ENCODE data around the gene TMEM45A. TPM values are rescaled to one million over a fixed set of nuclear protein-coding genes. Genes with fewer than 3 reads are reported as not detected.
A peak's percentile ranks its signal among the peaks of the same experiment; 100 is the strongest.
"Not testable (repeated sequence)": the region's sequence is repeated elsewhere in the genome, so short reads cannot be mapped to it uniquely, and the experiment has no call there.

TMEM45A gene
- total and polyA plus RNA-seq, 4 donors: 16.7 to 31.3 (median 21.5) TPM

- H3K27ac ChIP-seq (ENCODE audit: low read depth, low read length); DNase-seq (ENCODE audit: low read depth in 4 of 6, low spot score in 6 of 6); H3K4me1 ChIP-seq (ENCODE audit: control insufficient read depth, insufficient read depth, low read length); H3K27me3 ChIP-seq (ENCODE audit: control insufficient read depth, insufficient read depth, low read length); H3K9me3 ChIP-seq (ENCODE audit: control insufficient read depth, insufficient read depth, low read length); H3K36me3 ChIP-seq (ENCODE audit: control insufficient read depth, insufficient read depth, low read length); H3K4me3 ChIP-seq (ENCODE audit: low read depth, low read length): not testable (repeated sequence)
- 100% methylated on average over 1 of the region's 15 CpGs for WGBS (ENCODE audit: insufficient coverage)
These were observed 17.4 kb downstream of the TMEM45A start for GRCh38 chr3:100509818-100510217.

- Histone ChIP-seq H3K9me3 (ENCODE audit: control insufficient read depth, insufficient read depth, low read length) (no peaks in the 10 kb centered on the region), H3K4me3 (ENCODE audit: low read depth, low read length) (no peak overlapping the region), H3K4me1 (ENCODE audit: control insufficient read depth, insufficient read depth, low read length) (no peaks in the 10 kb centered on the region), H3K36me3 (ENCODE audit: control insufficient read depth, insufficient read depth, low read length) (no peaks in the 10 kb centered on the region), H3K27me3 (ENCODE audit: control insufficient read depth, insufficient read depth, low read length) (no peaks in the 10 kb centered on the region), H3K27ac (ENCODE audit: low read depth, low read length) (no peak overlapping the region)
- no CpG with 5 or more reads among the region's 2 CpGs for WGBS (ENCODE audit: insufficient coverage)
- DNase-seq (ENCODE audit: low read depth in 4 of 6, low spot score in 6 of 6): no peak
These were observed 23.8 kb downstream of the TMEM45A start for GRCh38 chr3:100516232-100516631.

GRCh38 chr3:100516838-100517237, 24.4 kb downstream of the TMEM45A start:
- no peak for DNase-seq (ENCODE audit: low read depth in 4 of 6, low spot score in 6 of 6)
- whole genome bisulfite sequencing (ENCODE audit: insufficient coverage): 100% methylated on average over 3 of the region's 4 CpGs
- Histone ChIP-seq H3K36me3 (ENCODE audit: control insufficient read depth, insufficient read depth, low read length) (no peaks in the 10 kb centered on the region), H3K4me1 (ENCODE audit: control insufficient read depth, insufficient read depth, low read length) (no peaks in the 10 kb centered on the region), H3K27me3 (ENCODE audit: control insufficient read depth, insufficient read depth, low read length) (no peaks in the 10 kb centered on the region), H3K9me3 (ENCODE audit: control insufficient read depth, insufficient read depth, low read length) (no peaks in the 10 kb centered on the region), H3K4me3 (ENCODE audit: low read depth, low read length) (no peak overlapping the region), H3K27ac (ENCODE audit: low read depth, low read length) (no peak overlapping the region)

GRCh38 chr3:100517276-100517675, 24.9 kb downstream of the TMEM45A start:
- Histone ChIP-seq H3K4me3 (ENCODE audit: low read depth, low read length) (no peak overlapping the region), H3K27me3 (ENCODE audit: control insufficient read depth, insufficient read depth, low read length) (no peaks in the 10 kb centered on the region), H3K36me3 (ENCODE audit: control insufficient read depth, insufficient read depth, low read length) (no peaks in the 10 kb centered on the region), H3K4me1 (ENCODE audit: control insufficient read depth, insufficient read depth, low read length) (no peaks in the 10 kb centered on the region), H3K9me3 (ENCODE audit: control insufficient read depth, insufficient read depth, low read length) (no peaks in the 10 kb centered on the region), H3K27ac (ENCODE audit: low read depth, low read length) (no peak overlapping the region)
- no peak for DNase-seq (ENCODE audit: low read depth in 4 of 6, low spot score in 6 of 6)
- 100% methylated on average over 4 of the region's 6 CpGs for WGBS (ENCODE audit: insufficient coverage)

GRCh38 chr3:100518244-100518643, 25.8 kb downstream of the TMEM45A start:
- Histone ChIP-seq H3K27ac (ENCODE audit: low read depth, low read length) (no peak overlapping the region), H3K4me3 (ENCODE audit: low read depth, low read length) (no peak overlapping the region), H3K27me3 (ENCODE audit: control insufficient read depth, insufficient read depth, low read length) (no peaks in the 10 kb centered on the region), H3K36me3 (ENCODE audit: control insufficient read depth, insufficient read depth, low read length) (no peaks in the 10 kb centered on the region), H3K4me1 (ENCODE audit: control insufficient read depth, insufficient read depth, low read length) (no peaks in the 10 kb centered on the region), H3K9me3 (ENCODE audit: control insufficient read depth, insufficient read depth, low read length) (no peaks in the 10 kb centered on the region)
- DNase-seq (ENCODE audit: low read depth in 4 of 6, low spot score in 6 of 6): no peak

GRCh38 chr3:100518983-100519382, 26.6 kb downstream of the TMEM45A start:
- no peaks in the 10 kb centered on the region for H3K27me3 ChIP-seq (ENCODE audit: control insufficient read depth, insufficient read depth, low read length)
- no peaks in the 10 kb centered on the region for H3K4me1 ChIP-seq (ENCODE audit: control insufficient read depth, insufficient read depth, low read length)
- H3K27ac ChIP-seq (ENCODE audit: low read depth, low read length): no peak overlapping the region
- WGBS (ENCODE audit: insufficient coverage): 95% methylated on average over 4 of the region's 4 CpGs
- DNase-seq (ENCODE audit: low read depth in 4 of 6, low spot score in 6 of 6): no peak
- no peak overlapping the region for H3K4me3 ChIP-seq (ENCODE audit: low read depth, low read length)
- H3K9me3 ChIP-seq (ENCODE audit: control insufficient read depth, insufficient read depth, low read length): no peaks in the 10 kb centered on the region
- H3K36me3 ChIP-seq (ENCODE audit: control insufficient read depth, insufficient read depth, low read length): no peaks in the 10 kb centered on the region

GRCh38 chr3:100521439-100521845, 29.0 kb downstream of the TMEM45A start:
- no peak for DNase-seq (ENCODE audit: low read depth in 4 of 6, low spot score in 6 of 6)
- Histone ChIP-seq H3K9me3 (ENCODE audit: control insufficient read depth, insufficient read depth, low read length) (no peaks in the 10 kb centered on the region), H3K4me1 (ENCODE audit: control insufficient read depth, insufficient read depth, low read length) (no peaks in the 10 kb centered on the region), H3K27ac (ENCODE audit: low read depth, low read length) (no peak overlapping the region), H3K4me3 (ENCODE audit: low read depth, low read length) (no peak overlapping the region), H3K27me3 (ENCODE audit: control insufficient read depth, insufficient read depth, low read length) (no peaks in the 10 kb centered on the region), H3K36me3 (ENCODE audit: control insufficient read depth, insufficient read depth, low read length) (no peaks in the 10 kb centered on the region)
- 98% methylated on average over 8 of the region's 10 CpGs for WGBS (ENCODE audit: insufficient coverage)

GRCh38 chr3:100522125-100522524, 29.7 kb downstream of the TMEM45A start:
- 100% methylated on average over 2 of the region's 3 CpGs for WGBS (ENCODE audit: insufficient coverage)
- Histone ChIP-seq H3K4me3 (ENCODE audit: low read depth, low read length) (no peak overlapping the region), H3K27ac (ENCODE audit: low read depth, low read length) (no peak overlapping the region), H3K9me3 (ENCODE audit: control insufficient read depth, insufficient read depth, low read length) (no peaks in the 10 kb centered on the region), H3K27me3 (ENCODE audit: control insufficient read depth, insufficient read depth, low read length) (no peaks in the 10 kb centered on the region), H3K36me3 (ENCODE audit: control insufficient read depth, insufficient read depth, low read length) (no peaks in the 10 kb centered on the region), H3K4me1 (ENCODE audit: control insufficient read depth, insufficient read depth, low read length) (no peaks in the 10 kb centered on the region)
- no peak for DNase-seq (ENCODE audit: low read depth in 4 of 6, low spot score in 6 of 6)

GRCh38 chr3:100523050-100523760, 30.8 kb downstream of the TMEM45A start:
- DNase-seq (ENCODE audit: low read depth in 4 of 6, low spot score in 6 of 6): no peak
- no peak overlapping the region for H3K4me3 ChIP-seq (ENCODE audit: low read depth, low read length)
- H3K9me3 ChIP-seq (ENCODE audit: control insufficient read depth, insufficient read depth, low read length): no peaks in the 10 kb centered on the region
- no peaks in the 10 kb centered on the region for H3K4me1 ChIP-seq (ENCODE audit: control insufficient read depth, insufficient read depth, low read length)
- no peak overlapping the region for H3K27ac ChIP-seq (ENCODE audit: low read depth, low read length)
- no peaks in the 10 kb centered on the region for H3K36me3 ChIP-seq (ENCODE audit: control insufficient read depth, insufficient read depth, low read length)
- WGBS (ENCODE audit: insufficient coverage): 100% methylated on average over 1 of the region's 4 CpGs
- H3K27me3 ChIP-seq (ENCODE audit: control insufficient read depth, insufficient read depth, low read length): no peaks in the 10 kb centered on the region

- Histone ChIP-seq H3K27me3 (ENCODE audit: control insufficient read depth, insufficient read depth, low read length) (no peaks in the 10 kb centered on the region), H3K9me3 (ENCODE audit: control insufficient read depth, insufficient read depth, low read length) (no peaks in the 10 kb centered on the region), H3K4me1 (ENCODE audit: control insufficient read depth, insufficient read depth, low read length) (no peaks in the 10 kb centered on the region), H3K4me3 (ENCODE audit: low read depth, low read length) (no peak overlapping the region), H3K27ac (ENCODE audit: low read depth, low read length) (no peak overlapping the region), H3K36me3 (ENCODE audit: control insufficient read depth, insufficient read depth, low read length) (no peaks in the 10 kb centered on the region)
- WGBS (ENCODE audit: insufficient coverage): 60% methylated on average over 11 of the region's 12 CpGs
- DNase-seq (ENCODE audit: low read depth in 4 of 6, low spot score in 6 of 6): peak in 1 of 6 donors; percentile 20
These were observed 33.6 kb downstream of the TMEM45A start for GRCh38 chr3:100525753-100526612.

Measured in spinal cord (tissue), 10 donors.